HG03521 (cell line): ENCODE data around the gene CTSZ.
A peak's percentile ranks its signal among the peaks of the same experiment; 100 is the strongest.
"Not testable (repeated sequence)": the region's sequence is repeated elsewhere in the genome, so short reads cannot be mapped to it uniquely, and the experiment has no call there.

Experiments used
- ATAC-seq: cut with Tn5 transposase; IDR thresholded peaks from one replicate; pipeline ENCODE4 v1.9.1; 2021; ENCODE audit warnings: mild to moderate bottlenecking, moderate library complexity; ENCODE audit not compliant: unreplicated experiment

Gene CTSZ

DNA sequence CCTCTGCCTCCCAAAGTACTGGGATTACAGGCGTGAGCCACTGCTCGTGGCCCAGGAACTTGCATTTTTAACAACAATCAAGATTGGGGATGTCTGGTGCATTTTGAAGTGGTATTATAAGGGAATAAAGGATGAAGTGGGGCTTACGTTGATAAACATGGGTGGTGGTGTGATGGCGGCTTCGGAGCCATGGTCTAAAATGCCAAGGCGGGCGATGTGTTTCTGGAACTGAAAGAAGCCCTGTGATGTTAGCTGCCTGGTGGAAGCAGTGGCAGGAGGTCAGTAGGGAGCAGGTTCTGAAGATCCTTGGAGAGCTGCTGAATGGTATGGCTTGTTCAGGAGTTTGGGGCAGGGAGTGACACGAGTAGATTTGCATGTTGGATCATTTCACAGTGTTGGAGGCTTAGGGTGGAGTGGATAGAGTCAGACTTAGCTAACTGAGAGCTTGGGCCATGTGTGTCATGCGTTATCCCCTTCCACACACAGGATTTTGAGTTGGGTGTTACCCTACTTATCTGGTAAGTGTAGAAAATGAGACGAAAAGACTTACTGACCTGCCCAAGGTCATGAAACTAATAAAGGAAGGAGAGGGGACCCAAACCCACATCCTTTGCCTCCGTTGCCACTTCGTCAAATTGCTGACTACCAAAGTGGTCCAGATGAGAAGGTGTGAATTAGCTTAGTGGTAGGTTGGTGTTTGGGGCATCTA is 24.5 kb downstream of the CTSZ start:
- no peak for ATAC-seq

DNA sequence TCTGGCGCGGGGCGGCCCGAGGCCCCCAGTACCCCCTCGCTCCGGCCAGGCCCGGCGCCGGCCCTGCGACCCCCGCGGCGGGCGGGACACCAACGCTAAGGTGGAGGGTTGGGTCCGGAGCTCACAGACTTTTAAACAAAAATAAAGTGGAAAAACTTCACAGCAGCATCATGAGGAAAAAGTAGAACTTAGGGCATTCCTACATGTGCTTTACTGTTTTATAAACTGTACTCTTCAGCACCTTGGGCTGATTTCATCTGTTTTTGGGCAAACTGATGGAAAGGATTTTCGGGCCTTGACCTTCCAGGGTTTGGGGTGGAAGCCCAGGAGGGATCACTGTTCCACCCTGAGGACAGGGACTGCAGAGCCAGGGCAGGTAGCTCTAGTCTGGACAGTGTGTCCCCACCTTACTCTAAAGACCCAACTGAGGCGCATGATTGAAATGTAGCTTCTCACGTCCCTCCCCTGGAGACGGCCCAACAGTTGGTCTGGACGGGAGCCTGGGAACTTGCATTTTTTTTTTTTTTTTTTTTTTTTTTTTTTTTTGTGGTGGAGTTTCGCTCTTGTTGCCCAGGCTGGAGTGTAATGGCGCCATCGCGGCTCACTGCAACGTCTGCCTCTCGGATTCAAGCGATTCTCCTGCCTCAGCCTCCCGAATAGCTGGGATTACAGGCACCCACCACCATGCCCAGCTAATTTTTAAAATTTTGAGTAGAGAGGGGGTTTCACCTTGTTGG is 25.3 kb downstream of the CTSZ start:
- ATAC-seq: peak; percentile 4

- peak; percentile 79 for ATAC-seq
Observed at GRCh38 chr20:58980711-58981627, 26.1 kb downstream of the CTSZ start, which contains the start of gene NELFCD. TSS of gene NELFCD (plus strand) at chr20:58981256. CDS start at chr20:58981310, 54 bp downstream.

GRCh38 chr20:58978351-58979190 is 28.5 kb downstream of the CTSZ start:
- ATAC-seq: no peak

GRCh38 chr20:58976061-58976730 is 30.9 kb downstream of the CTSZ start:
- ATAC-seq: no peak

GRCh38 chr20:58975353-58975752 is 31.7 kb downstream of the CTSZ start:
- ATAC-seq: no peak

DNA sequence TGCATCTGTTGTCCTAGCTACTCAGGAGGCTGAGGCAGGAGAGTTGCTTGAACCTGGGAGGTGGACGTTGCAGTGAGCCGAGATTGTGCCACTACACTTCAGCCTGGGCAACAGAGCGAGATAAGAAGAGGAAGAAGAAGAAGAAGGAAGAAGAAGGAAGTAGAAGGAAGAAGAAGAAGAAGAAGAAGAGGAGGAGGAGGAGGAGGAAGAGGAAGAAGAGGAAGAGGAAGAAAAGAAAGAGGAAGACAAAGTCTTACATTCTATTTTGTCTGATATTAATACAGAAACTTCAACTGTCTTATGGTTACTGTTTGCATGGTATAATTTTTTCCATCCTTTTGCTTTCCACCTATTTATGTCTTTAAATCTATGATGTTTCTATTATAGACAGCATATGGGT is 33.2 kb downstream of the CTSZ start:
- no peak for ATAC-seq

DNA sequence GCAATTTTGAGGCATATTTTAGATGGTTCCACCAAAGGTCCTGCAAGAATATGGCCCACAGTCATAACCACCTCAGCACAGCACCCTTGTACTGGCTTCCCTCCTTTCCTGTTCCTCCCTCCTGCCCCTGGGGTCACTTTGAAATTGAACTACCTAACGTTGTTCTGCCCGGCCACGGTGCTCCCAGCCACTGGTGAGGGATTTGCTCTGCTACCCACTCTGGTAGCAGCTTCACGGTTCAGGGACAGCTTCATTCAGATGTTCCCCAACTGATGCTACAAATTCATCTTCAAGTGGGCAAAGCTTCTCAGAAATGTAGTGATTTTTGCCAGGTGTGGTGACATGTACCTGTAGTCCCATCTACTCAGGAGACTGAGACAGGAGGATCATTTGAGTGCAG is 33.9 kb downstream of the CTSZ start:
- no peak for ATAC-seq

DNA sequence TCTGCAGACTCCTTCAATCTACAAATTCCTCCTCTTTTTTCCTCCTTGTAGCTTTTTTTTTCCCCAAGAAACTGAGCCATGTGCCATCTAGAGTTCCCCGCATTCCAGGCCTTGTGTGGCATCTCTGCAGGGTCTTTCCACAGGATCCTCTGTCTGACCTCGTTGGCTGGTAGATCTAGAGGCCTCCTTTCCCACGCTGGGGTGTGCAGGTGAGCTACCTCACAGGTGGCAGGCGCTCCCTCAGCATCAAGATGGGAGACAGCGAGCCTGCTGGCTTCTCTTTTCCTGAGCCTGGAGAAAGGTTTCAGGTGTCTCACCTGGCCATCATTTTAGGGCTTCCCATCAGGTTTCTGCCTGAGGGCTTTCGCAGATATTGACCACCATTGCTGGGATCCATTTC is 35.6 kb downstream of the CTSZ start:
- no peak for ATAC-seq

DNA sequence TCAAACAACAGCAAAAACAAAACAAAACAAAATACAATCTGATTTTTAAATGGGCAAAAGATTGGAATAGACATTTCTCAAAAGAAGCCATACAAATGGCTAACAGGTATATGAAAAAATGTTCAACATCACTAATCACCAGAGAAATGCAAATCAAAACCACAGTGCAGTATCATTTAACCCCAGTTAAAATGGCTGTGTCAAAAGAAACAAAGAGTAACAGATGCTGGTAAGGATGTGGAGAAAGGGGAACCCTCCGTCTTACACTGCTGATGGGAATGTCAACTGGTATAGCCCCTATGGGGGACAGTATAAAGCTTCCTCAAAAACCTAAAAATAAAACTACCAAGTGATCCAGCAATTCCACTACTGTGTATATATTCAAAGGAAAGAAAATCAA is 36.9 kb downstream of the CTSZ start:
- no peak for ATAC-seq

- ATAC-seq: no peak
Observed at GRCh38 chr20:58969439-58969838, 37.6 kb downstream of the CTSZ start.

DNA sequence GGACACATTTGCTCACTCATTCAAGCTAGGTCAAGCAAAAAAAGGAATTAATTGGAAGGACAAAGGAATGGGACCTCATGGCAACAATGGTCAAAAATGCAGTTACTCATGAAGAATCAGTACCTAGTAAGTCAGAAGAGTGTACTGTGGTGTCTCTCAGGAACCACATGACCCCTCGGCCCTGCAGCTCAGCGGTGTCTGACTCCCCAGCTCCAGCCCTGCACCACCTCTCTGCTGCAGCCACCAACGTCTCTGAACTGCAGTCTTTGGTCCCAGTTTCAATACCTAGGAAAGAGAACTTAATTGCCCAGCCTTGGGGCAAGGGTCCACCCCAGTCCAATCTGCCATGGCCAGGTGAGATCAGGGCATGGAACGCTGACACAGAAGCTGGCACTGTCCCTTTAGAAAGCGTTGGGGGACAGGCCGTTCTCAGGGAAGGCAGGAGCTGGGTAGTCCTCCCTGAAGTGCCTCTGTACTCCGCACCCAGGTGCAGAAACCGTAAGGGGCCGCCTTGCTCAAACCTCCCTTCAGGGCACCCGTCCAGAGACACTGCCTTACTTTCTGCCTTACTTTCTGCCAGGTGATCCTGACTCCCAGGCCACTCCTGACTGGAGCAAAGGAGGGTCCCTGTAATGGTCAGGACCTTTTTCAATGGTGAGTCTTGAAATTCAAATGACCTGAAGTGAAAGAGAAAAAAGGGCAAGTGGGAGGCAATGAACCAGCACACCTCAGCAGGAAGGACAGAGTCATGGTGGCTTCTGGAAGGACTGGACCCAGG is 39.2 kb downstream of the CTSZ start:
- ATAC-seq: no peak

- ATAC-seq: no peak
Observed at GRCh38 chr20:58965270-58966064, 41.6 kb downstream of the CTSZ start.

- ATAC-seq: not testable (repeated sequence)
Observed at GRCh38 chr20:58963922-58964321, 43.1 kb downstream of the CTSZ start.

DNA sequence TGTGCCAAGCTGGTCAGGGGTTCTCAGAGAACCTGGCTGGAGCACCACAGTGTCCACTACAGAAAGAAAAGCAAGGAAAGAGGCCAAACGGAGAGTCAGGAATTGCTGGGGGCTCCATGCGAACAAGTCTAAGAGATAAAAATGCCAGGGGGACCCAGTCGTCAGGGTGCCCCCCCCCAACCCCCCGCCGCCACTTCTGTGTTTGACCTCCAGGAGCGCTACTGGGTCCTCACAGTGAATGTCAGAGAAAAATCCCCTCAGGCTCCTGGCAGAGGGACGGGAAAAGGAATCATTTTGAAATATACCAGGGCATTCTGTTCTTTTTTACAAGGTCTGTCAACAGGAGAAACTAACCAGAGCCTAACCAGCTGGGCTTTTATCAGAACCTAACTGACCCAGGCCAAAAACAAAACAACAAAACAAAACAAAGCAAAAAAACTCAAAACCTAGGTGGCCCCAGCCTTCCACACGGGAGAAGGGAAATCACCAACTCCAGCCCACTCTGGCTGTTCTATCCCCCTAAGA is 43.9 kb downstream of the CTSZ start:
- no peak for ATAC-seq

DNA sequence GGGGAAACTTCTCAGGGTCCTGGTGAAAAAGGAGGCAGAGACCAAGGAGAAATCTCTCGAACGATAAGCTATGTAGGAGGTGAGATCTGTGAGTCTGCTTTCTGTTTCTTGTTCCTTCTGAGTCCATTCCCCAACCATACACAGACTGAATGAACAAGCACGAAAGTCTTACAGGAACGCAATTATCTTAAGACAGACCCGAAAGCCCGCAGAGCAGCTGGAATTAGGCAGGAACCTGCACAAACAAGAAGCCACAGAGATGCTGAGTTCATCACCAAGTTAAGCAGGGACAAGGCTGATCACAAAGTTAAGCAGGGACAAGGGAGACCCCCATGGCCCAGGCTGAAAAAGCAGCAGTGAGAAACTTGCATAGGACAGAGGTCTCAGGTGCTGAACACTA is 47.4 kb downstream of the CTSZ start:
- ATAC-seq: no peak

DNA sequence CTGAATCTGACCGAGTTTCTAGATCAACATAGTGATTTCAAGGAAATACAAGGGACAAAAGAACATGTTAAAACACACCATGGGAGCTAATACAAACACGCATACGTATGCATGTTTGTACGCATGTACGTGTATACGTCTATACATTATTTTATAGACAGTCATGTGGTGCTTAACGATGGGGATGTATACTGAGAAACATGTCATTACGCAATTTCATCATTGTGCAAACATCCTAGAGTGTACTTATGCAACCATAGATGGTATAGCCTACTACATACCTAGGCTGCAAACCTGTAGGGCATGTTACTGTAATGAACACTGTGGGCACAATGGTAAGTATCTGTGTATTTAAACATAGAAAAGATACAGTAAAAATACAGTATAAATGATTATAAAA is 51.0 kb downstream of the CTSZ start:
- no peak for ATAC-seq

GRCh38 chr20:58953050-58953449 is 54.0 kb downstream of the CTSZ start:
- no peak for ATAC-seq
